Stimulated activated CD4-positive, alpha-beta T cell treated with anti-CD3 and anti-CD28 coated beads, Interleukin-1b, Interleukin-23, amount 100 ng/mL, for 4 hours (primary cell): Measurements from ENCODE around the gene NEUROD4.
"Not testable (repeated sequence)": the region's sequence is repeated elsewhere in the genome, so short reads cannot be mapped to it uniquely, and the experiment has no call there.

ENCODE experiments used
- DNase-seq, 2 donors: peaks; one replicate each; pipeline ENCODE4 v3.0.0-alpha.2; 2020; ENCODE audit warnings: low read depth in 2 of 2

NEUROD4 gene

GRCh38 chr12:55019784-55020183, at the start of gene NEUROD4:
TSS of gene NEUROD4 (plus strand) at chr12:55019974. CDS start at chr12:55026440, 6,466 bp downstream.
- DNase-seq, result no peak

GRCh38 chr12:54970741-54971140, 49.0 kb upstream of the NEUROD4 start:
- no peak for DNase-seq

GRCh38 chr12:54973556-54973955, 46.2 kb upstream of the NEUROD4 start:
- DNase-seq, result no peak

- no peak for DNase-seq
Measured at GRCh38 chr12:54974279-54974678, 45.5 kb upstream of the NEUROD4 start.

- DNase-seq, result no peak
Measured at GRCh38 chr12:54975272-54975671, 44.5 kb upstream of the NEUROD4 start.

- DNase-seq, result no peak
Measured at GRCh38 chr12:54975875-54976274, 43.9 kb upstream of the NEUROD4 start.

GRCh38 chr12:54977155-54977554, 42.6 kb upstream of the NEUROD4 start:
- no peak for DNase-seq

- no peak for DNase-seq
Measured at GRCh38 chr12:54977857-54978256, 41.9 kb upstream of the NEUROD4 start.

- DNase-seq, result no peak
Measured at GRCh38 chr12:54980341-54980740, 39.4 kb upstream of the NEUROD4 start.

- peak in 1 of 2 donors; percentile 44 for DNase-seq
Measured at GRCh38 chr12:54981796-54982195, 38.0 kb upstream of the NEUROD4 start.

GRCh38 chr12:54983536-54984101, 36.2 kb upstream of the NEUROD4 start:
- peak in 1 of 2 donors; percentile 55 for DNase-seq

- peak; percentile 57 to 67 for DNase-seq
Measured at GRCh38 chr12:54984658-54985376, 35.0 kb upstream of the NEUROD4 start, which contains the start of gene TESPA1. TSS of gene TESPA1 (minus strand) at chr12:54984762. CDS start at chr12:54974562, 10,200 bp downstream.

- DNase-seq, result not testable (repeated sequence)
Measured at GRCh38 chr12:54986773-54987172, 33.0 kb upstream of the NEUROD4 start.

GRCh38 chr12:54987611-54988231, 32.1 kb upstream of the NEUROD4 start:
- no peak for DNase-seq

- no peak for DNase-seq
Measured at GRCh38 chr12:54988402-54989054, 31.2 kb upstream of the NEUROD4 start.

- no peak for DNase-seq
Measured at GRCh38 chr12:54989829-54990228, 29.9 kb upstream of the NEUROD4 start.

GRCh38 chr12:54991161-54991990, 28.4 kb upstream of the NEUROD4 start:
- peak in 1 of 2 donors; percentile 38 for DNase-seq

GRCh38 chr12:54991991-54992375, 27.8 kb upstream of the NEUROD4 start:
- DNase-seq, result no peak

GRCh38 chr12:54993181-54993835, 26.5 kb upstream of the NEUROD4 start:
- DNase-seq, result peak in 1 of 2 donors; percentile 55

GRCh38 chr12:54996205-54996604, 23.6 kb upstream of the NEUROD4 start:
- no peak for DNase-seq
